Measurements from ENCODE around the gene ERFL. TPM values are rescaled to one million over a fixed set of nuclear protein-coding genes. Genes with fewer than 3 reads are reported as not detected.

ERFL gene
- total and polyA plus RNA-seq, 2 donors (not counting 1 experiment from before 2014, with no cell fraction given) = 2.3 to 5.5 TPM

DNA sequence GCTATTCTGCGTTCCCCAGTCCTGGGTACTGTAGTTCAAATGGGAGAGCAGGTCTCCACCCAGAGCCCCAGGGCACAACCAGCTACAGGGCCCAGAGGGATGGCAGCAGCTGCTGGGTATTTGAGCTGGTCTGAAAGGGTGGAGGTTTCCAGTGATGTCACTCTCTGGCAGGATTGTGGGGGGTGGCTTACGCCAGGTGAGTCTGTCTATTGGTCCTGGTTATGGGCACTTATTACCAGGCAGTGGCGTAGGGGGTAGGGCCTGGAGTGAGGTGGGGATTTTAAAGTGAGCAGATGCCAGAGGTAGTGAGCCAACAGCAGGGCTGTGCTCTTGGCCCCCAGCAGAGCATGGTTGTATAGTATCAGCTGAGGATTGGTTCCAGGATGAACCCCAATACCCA lies 62.0 kb downstream of the ERFL start:
- peak overlapping the region; percentile 6 for H3K4me2 ChIP-seq (replicated peaks; ENCODE audit: low read depth, low read length, poor library complexity, severe bottlenecking)
- TF ChIP-seq CTCF (IDR thresholded peaks at IDR 0.05) (no peak), EZH2 (IDR thresholded peaks at IDR 0.05; ENCODE audit: borderline replicate concordance, insufficient read depth, low read depth, low read length, poor library complexity, severe bottlenecking) (no peak)
- no peak overlapping the region for H3K4me3 ChIP-seq (ENCODE audit: control extremely low read depth in 1 of 5, extremely low read depth in 1 of 5, insufficient read depth in 1 of 5, low read depth in 2 of 5, low read length in 4 of 5)
- Mint-ChIP-seq H3K27me3 (no peaks in the 10 kb centered on the region), H3K4me3 (no peak overlapping the region), H3K4me1 (peaks cover 71% of the 10 kb centered on the region), H3K9me3 (ENCODE audit: insufficient read depth) (no peaks in the 10 kb centered on the region), H3K27ac (peak overlapping the region; percentile 76)
- H2AFZ ChIP-seq (ENCODE audit: insufficient read depth, low read depth, low read length, poor library complexity, severe bottlenecking) = no peak overlapping the region
- peak overlapping the region in 1 of 2 donors; percentile 26 for H3K27ac ChIP-seq (ENCODE audit: low read length in 2 of 2)
- H3K4me1 ChIP-seq (ENCODE audit: control insufficient read depth in 2 of 2, insufficient read depth in 2 of 2, low read length in 2 of 2) = peaks cover 46 to 88% of the 10 kb centered on the region in 2 donors
- no peak for DNase-seq
- no peaks in the 10 kb centered on the region for H3K27me3 ChIP-seq (replicated peaks in 1 of 4; ENCODE audit: control extremely low read depth in 1 of 4, control insufficient read depth in 3 of 4, insufficient read depth in 4 of 4, low read length in 3 of 4)
- H3K79me2 ChIP-seq (ENCODE audit: control insufficient read depth, insufficient read depth, low read length) = peaks cover 76% of the 10 kb centered on the region
- ATAC-seq (ENCODE audit: low read depth) = no peak
- H4K20me1 ChIP-seq (ENCODE audit: control insufficient read depth, insufficient read depth, low read length, poor library complexity, severe bottlenecking) = peaks cover 91% of the 10 kb centered on the region
- CTCF ChIA-PET = interaction anchor here (0.6 to 17.0 kb wide), 4 partner anchors 9 to 82 kb away, joined by 3 to 331 read pairs (median 12); no protein-coding TSS in a partner anchor
- intact Hi-C loops (cut with micrococcal nuclease) = no loop called here
- POLR2A ChIA-PET = no interaction called here
- H3K36me3 ChIP-seq (replicated peaks in 1 of 2; ENCODE audit: control extremely low read depth in 1 of 2, control insufficient read depth in 1 of 2, extremely low read depth in 1 of 2, insufficient read depth in 2 of 2, low read length in 1 of 2) = peaks cover 2 to 82% of the 10 kb centered on the region in 2 experiments
- no peak overlapping the region for H3K9ac ChIP-seq (ENCODE audit: low read length)
- WGBS (ENCODE audit: insufficient coverage) = 97% methylated on average over 3 of the region's 3 CpGs
- no peaks in the 10 kb centered on the region for H3K9me3 ChIP-seq (ENCODE audit: control extremely low read depth in 1 of 3, control insufficient read depth in 2 of 3, insufficient read depth in 1 of 3, low read length in 2 of 3)

- Histone ChIP-seq H3K79me2 (ENCODE audit: control insufficient read depth, insufficient read depth, low read length) (peaks cover 89% of the 10 kb centered on the region), H3K4me3 (ENCODE audit: control extremely low read depth in 1 of 5, extremely low read depth in 1 of 5, insufficient read depth in 1 of 5, low read depth in 2 of 5, low read length in 4 of 5) (no peak overlapping the region), H3K36me3 (replicated peaks in 1 of 2; ENCODE audit: control extremely low read depth in 1 of 2, control insufficient read depth in 1 of 2, extremely low read depth in 1 of 2, insufficient read depth in 2 of 2, low read length in 1 of 2) (peaks cover 2 to 73% of the 10 kb centered on the region in 2 experiments), H3K9me3 (ENCODE audit: control extremely low read depth in 1 of 3, control insufficient read depth in 2 of 3, insufficient read depth in 1 of 3, low read length in 2 of 3) (no peaks in the 10 kb centered on the region), H3K9ac (ENCODE audit: low read length) (no peak overlapping the region), H4K20me1 (ENCODE audit: control insufficient read depth, insufficient read depth, low read length, poor library complexity, severe bottlenecking) (peaks cover 86% of the 10 kb centered on the region), H3K27ac (ENCODE audit: low read length in 2 of 2) (peak overlapping the region in 1 of 2 donors; percentile 49), H3K27me3 (replicated peaks in 1 of 4; ENCODE audit: control extremely low read depth in 1 of 4, control insufficient read depth in 3 of 4, insufficient read depth in 4 of 4, low read length in 3 of 4) (no peaks in the 10 kb centered on the region), H2AFZ (ENCODE audit: insufficient read depth, low read depth, low read length, poor library complexity, severe bottlenecking) (no peak overlapping the region), H3K4me1 (ENCODE audit: control insufficient read depth in 2 of 2, insufficient read depth in 2 of 2, low read length in 2 of 2) (peaks cover 41 to 78% of the 10 kb centered on the region in 2 donors), H3K4me2 (replicated peaks; ENCODE audit: low read depth, low read length, poor library complexity, severe bottlenecking) (peak overlapping the region; percentile 14)
- 98% methylated on average over 4 of the region's 5 CpGs for WGBS (ENCODE audit: insufficient coverage)
- intact Hi-C loops (cut with micrococcal nuclease) = no loop called here
- peaks cover 68% of the 10 kb centered on the region for H3K4me1 Mint-ChIP-seq
- ChIA-PET POLR2A (no interaction called here), CTCF (interaction anchor here (0.9 to 17.0 kb wide), 4 partner anchors 9 to 84 kb away, joined by 4 to 331 read pairs (median 24); no protein-coding TSS in a partner anchor)
- ATAC-seq (ENCODE audit: low read depth) = no peak
- H3K4me3 Mint-ChIP-seq = no peak overlapping the region
- peak overlapping the region; percentile 70 for H3K27ac Mint-ChIP-seq
- TF ChIP-seq EZH2 (IDR thresholded peaks at IDR 0.05; ENCODE audit: borderline replicate concordance, insufficient read depth, low read depth, low read length, poor library complexity, severe bottlenecking) = no peak
- no peak for TF ChIP-seq CTCF (IDR thresholded peaks at IDR 0.05)
- no peaks in the 10 kb centered on the region for H3K9me3 Mint-ChIP-seq (ENCODE audit: insufficient read depth)
- H3K27me3 Mint-ChIP-seq = no peaks in the 10 kb centered on the region
- peak; percentile 17 for DNase-seq
Observed at GRCh38 chr19:41864374-41864773, 63.9 kb downstream of the ERFL start.
